ENCODE results near the gene SAT1.

DNA sequence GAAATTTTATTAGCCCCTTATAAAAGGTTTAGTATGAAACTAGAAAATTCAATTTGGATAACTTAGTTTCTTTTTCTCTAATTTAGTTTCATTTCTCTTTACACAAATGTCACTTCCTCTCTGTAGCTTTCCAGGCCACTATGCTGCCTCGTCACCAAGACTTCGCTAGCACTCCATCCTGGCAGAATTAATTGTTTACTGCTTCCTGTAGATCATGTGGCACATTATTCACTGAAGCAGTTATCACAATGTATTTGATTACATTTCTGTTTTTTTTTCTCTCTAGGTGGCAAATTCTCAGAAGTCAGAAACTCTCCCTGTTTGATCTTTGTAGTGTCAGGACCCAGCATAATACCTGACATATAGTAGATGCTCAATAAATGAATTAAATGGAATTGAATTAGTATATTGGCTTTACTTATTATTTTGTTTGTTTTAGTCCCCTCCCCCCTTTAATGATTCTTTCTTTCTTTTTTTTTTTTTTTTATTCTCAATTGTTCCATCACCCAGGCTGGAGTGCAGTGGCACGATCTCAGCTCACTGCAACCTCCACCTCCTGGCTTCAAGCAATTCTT, 9.3 kb upstream of the SAT1 start:
- TF ChIP-seq POLR2AphosphoS5 (IDR thresholded peaks at IDR 0.05; ENCODE audit: low read depth, low read length), result no peak
- TF ChIP-seq TAF1 (IDR thresholded peaks at IDR 0.05; ENCODE audit: borderline replicate concordance, low read depth, low read length), result no peak
- TF ChIP-seq POLR2A (IDR thresholded peaks at IDR 0.05; ENCODE audit: low read depth, low read length), result no peak

Measured in GM12892 (cell line).